Measurements from ENCODE around the gene B3GNT3. TPM values are rescaled to one million over a fixed set of nuclear protein-coding genes. Genes with fewer than 3 reads are reported as not detected.

The B3GNT3 gene
- total RNA-seq, 6 experiments from 2014 or later: not detected

GRCh38 chr19:17803264-17803896 is 8.4 kb downstream of the B3GNT3 start:
- H3K27ac Mint-ChIP-seq: no peak overlapping the region
- no peaks in the 10 kb centered on the region for H3K36me3 Mint-ChIP-seq (ENCODE audit: low read depth)
- peaks cover 25% of the 10 kb centered on the region for H3K27me3 Mint-ChIP-seq (ENCODE audit: insufficient read depth)
- no peak for TF ChIP-seq CTCF (IDR thresholded peaks at IDR 0.05)
- H3K9me3 Mint-ChIP-seq: no peaks in the 10 kb centered on the region
- DNase-seq: no peak
- no peak overlapping the region for H3K4me3 Mint-ChIP-seq
- no peaks in the 10 kb centered on the region for H3K4me1 Mint-ChIP-seq (ENCODE audit: low read depth)

GRCh38 chr19:17805427-17805826 is 10.5 kb downstream of the B3GNT3 start:
- Mint-ChIP-seq H3K4me3 (no peak overlapping the region), H3K4me1 (ENCODE audit: low read depth) (no peaks in the 10 kb centered on the region), H3K27ac (no peak overlapping the region)

GRCh38 chr19:17806945-17807344 is 12.0 kb downstream of the B3GNT3 start:
- H3K9me3 Mint-ChIP-seq: no peaks in the 10 kb centered on the region
- H3K4me3 Mint-ChIP-seq: no peak overlapping the region
- H3K27ac Mint-ChIP-seq: no peak overlapping the region
- H3K27me3 Mint-ChIP-seq (ENCODE audit: insufficient read depth): peaks cover 27% of the 10 kb centered on the region
- no peak for DNase-seq
- no peak for TF ChIP-seq CTCF (IDR thresholded peaks at IDR 0.05)
- no peaks in the 10 kb centered on the region for H3K4me1 Mint-ChIP-seq (ENCODE audit: low read depth)
- no peaks in the 10 kb centered on the region for H3K36me3 Mint-ChIP-seq (ENCODE audit: low read depth)

More at GRCh38 chr19:17805427-17805826, 10.5 kb downstream of the B3GNT3 start:
- no peak for TF ChIP-seq CTCF (IDR thresholded peaks at IDR 0.05)
- no peaks in the 10 kb centered on the region for H3K9me3 Mint-ChIP-seq
- H3K36me3 Mint-ChIP-seq (ENCODE audit: low read depth): no peaks in the 10 kb centered on the region
- H3K27me3 Mint-ChIP-seq (ENCODE audit: insufficient read depth): peaks cover 30% of the 10 kb centered on the region
- DNase-seq: no peak

- TF ChIP-seq CTCF (IDR thresholded peaks at IDR 0.05): no peak
- Mint-ChIP-seq H3K4me1 (ENCODE audit: low read depth) (no peaks in the 10 kb centered on the region), H3K27ac (no peak overlapping the region), H3K4me3 (no peak overlapping the region), H3K27me3 (ENCODE audit: insufficient read depth) (peaks cover 25% of the 10 kb centered on the region), H3K36me3 (ENCODE audit: low read depth) (no peaks in the 10 kb centered on the region), H3K9me3 (no peaks in the 10 kb centered on the region)
- no peak for DNase-seq
Observed at GRCh38 chr19:17807731-17808316, 12.9 kb downstream of the B3GNT3 start.

GRCh38 chr19:17811103-17811502 is 16.2 kb downstream of the B3GNT3 start:
- no peak overlapping the region for H3K4me3 Mint-ChIP-seq
- peaks cover 20% of the 10 kb centered on the region for H3K27me3 Mint-ChIP-seq (ENCODE audit: insufficient read depth)
- peaks cover 3% of the 10 kb centered on the region; the same call in 1 of the 2 replicates for H3K9me3 Mint-ChIP-seq
- H3K36me3 Mint-ChIP-seq (ENCODE audit: low read depth): no peaks in the 10 kb centered on the region
- DNase-seq: no peak
- no peak overlapping the region for H3K27ac Mint-ChIP-seq
- no peak for TF ChIP-seq CTCF (IDR thresholded peaks at IDR 0.05)
- no peaks in the 10 kb centered on the region for H3K4me1 Mint-ChIP-seq (ENCODE audit: low read depth)

Data from HFFc6 (cell line).